HG03135 (cell line): ENCODE results near the gene OR10D3.
"Not testable (repeated sequence)": the region's sequence is repeated elsewhere in the genome, so short reads cannot be mapped to it uniquely, and the experiment has no call there.

Experiments
- ATAC-seq: cut with Tn5 transposase; IDR thresholded peaks from one replicate; pipeline ENCODE4 v1.9.1; 2021; ENCODE audit warnings: mild to moderate bottlenecking, moderate library complexity; ENCODE audit not compliant: unreplicated experiment

The OR10D3 gene

GRCh38 chr11:124194293-124195188 is 11.4 kb downstream of the OR10D3 start:
- ATAC-seq, result no peak

GRCh38 chr11:124195189-124195734 is 12.1 kb downstream of the OR10D3 start:
- ATAC-seq, result peak; percentile 73

GRCh38 chr11:124197999-124198398 is 14.9 kb downstream of the OR10D3 start:
- ATAC-seq, result no peak

- ATAC-seq, result no peak
These were observed 15.8 kb downstream of the OR10D3 start for GRCh38 chr11:124198897-124199296.

GRCh38 chr11:124199702-124200101 is 16.6 kb downstream of the OR10D3 start:
- no peak for ATAC-seq

- no peak for ATAC-seq
These were observed 17.5 kb downstream of the OR10D3 start for GRCh38 chr11:124200671-124201070.

GRCh38 chr11:124202951-124203350 is 19.8 kb downstream of the OR10D3 start:
- ATAC-seq, result no peak

- no peak for ATAC-seq
These were observed 20.9 kb downstream of the OR10D3 start for GRCh38 chr11:124204008-124204407.

GRCh38 chr11:124207102-124207792 is 24.1 kb downstream of the OR10D3 start:
- no peak for ATAC-seq

- ATAC-seq, result no peak
These were observed 26.7 kb downstream of the OR10D3 start for GRCh38 chr11:124209824-124210357.

- no peak for ATAC-seq
These were observed 27.3 kb downstream of the OR10D3 start for GRCh38 chr11:124210421-124210820.

- ATAC-seq, result no peak
These were observed 28.2 kb downstream of the OR10D3 start for GRCh38 chr11:124211321-124211720.

- no peak for ATAC-seq
These were observed 30.9 kb downstream of the OR10D3 start for GRCh38 chr11:124214027-124214426.

- no peak for ATAC-seq
These were observed 36.0 kb downstream of the OR10D3 start for GRCh38 chr11:124219126-124219525.

GRCh38 chr11:124222407-124222806 is 39.3 kb downstream of the OR10D3 start:
- no peak for ATAC-seq

GRCh38 chr11:124224618-124225423 is 41.7 kb downstream of the OR10D3 start:
- ATAC-seq, result not testable (repeated sequence)

GRCh38 chr11:124225471-124225870 is 42.3 kb downstream of the OR10D3 start:
- no peak for ATAC-seq

GRCh38 chr11:124233376-124233775 is 50.2 kb downstream of the OR10D3 start:
- no peak for ATAC-seq
